Testis (tissue), 3 donors: ENCODE data around the gene ACOX3. TPM values are rescaled to one million over a fixed set of nuclear protein-coding genes. Genes with fewer than 3 reads are reported as not detected.

Source experiments
- DNase-seq: peaks from one replicate; pipeline ENCODE4 v3.0.0-alpha.2; 2019
- H3K27ac ChIP-seq, 2 donors: fragments of 200-600 bp; sonication (generic); one replicate each; pipeline ENCODE4 v1.5.1; 2019
- H3K27me3 ChIP-seq: fragments of 200-600 bp; sonication (generic); one replicate; pipeline ENCODE4 v1.5.1; 2019
- H3K36me3 ChIP-seq: fragments of 200-600 bp; sonication (generic); one replicate; pipeline ENCODE4 v1.5.1; 2017; ENCODE audit warnings: low read depth; ENCODE audit errors: missing control alignments
- H3K4me1 ChIP-seq: fragments of 200-600 bp; sonication (generic); one replicate; pipeline ENCODE4 v1.5.1; 2019
- H3K4me3 ChIP-seq, 2 donors: fragments of 200-600 bp; sonication (generic); one replicate each; pipeline ENCODE4 v1.5.1; 2017 to 2019
- H3K9me3 ChIP-seq: fragments of 200-600 bp; sonication (generic); one replicate; pipeline ENCODE4 v1.5.1; 2017
- POLR2A ChIP-seq: fragments of 450-650 bp; IDR thresholded peaks from one replicate; pipeline ENCODE4 v1.6.1; 2017; ENCODE audit warnings: antibody characterized with exemption, mild to moderate bottlenecking, moderate library complexity
- WGBS, 2 donors: methylation state at CpG; one replicate each; pipeline ENCODE4 v1.1.5; 2018; 5-methylcytosine and 5-hydroxymethylcytosine counted together
- intact Hi-C: fragments of 100-400 bp; cut with DNase I; formaldehyde crosslinking; loops from one replicate; pipeline ENCODE4 v1.15.1; 2023; ENCODE audit warnings: low total_unique reads
- polyA plus RNA-seq: library from polyadenylated mRNA; stranded (reverse); fragments of 350-450 nt; fragmentation: Illumina TruSeq; extraction: RNeasy Lipid Tissue Mini Kit (QIAGEN cat#74804); gene quantifications from one replicate; pipeline ENCODE4 v1.2.3, GENCODE V29; 2014; ENCODE audit warnings: low read depth, low replicate concordance; ENCODE audit not compliant: insufficient read depth
- total RNA-seq, 2 donors: library from RNA; depleted of rRNA; stranded (reverse); fragments of >200 nt; gene quantifications; one replicate each; pipeline ENCODE4 v1.2.3, GENCODE V29; 2016
- TF ChIP-seq, protein P1 (sequence below), 3 experiments: fragments of 450-650 bp in 2 of 3; fragments of 200-600 bp in 1 of 3; sonication (generic) in 1 of 3; IDR thresholded peaks; one replicate each; pipeline ENCODE4 v1.5.1; 2016 to 2019; ENCODE audit warnings: antibody characterized with exemption in 3 of 3, mild to moderate bottlenecking in 2 of 3, moderate library complexity in 1 of 3

Gene ACOX3
- total and polyA plus RNA-seq, 3 donors from 2014 or later, result 8.6 to 35.9 (median 29.8) TPM

DNA sequence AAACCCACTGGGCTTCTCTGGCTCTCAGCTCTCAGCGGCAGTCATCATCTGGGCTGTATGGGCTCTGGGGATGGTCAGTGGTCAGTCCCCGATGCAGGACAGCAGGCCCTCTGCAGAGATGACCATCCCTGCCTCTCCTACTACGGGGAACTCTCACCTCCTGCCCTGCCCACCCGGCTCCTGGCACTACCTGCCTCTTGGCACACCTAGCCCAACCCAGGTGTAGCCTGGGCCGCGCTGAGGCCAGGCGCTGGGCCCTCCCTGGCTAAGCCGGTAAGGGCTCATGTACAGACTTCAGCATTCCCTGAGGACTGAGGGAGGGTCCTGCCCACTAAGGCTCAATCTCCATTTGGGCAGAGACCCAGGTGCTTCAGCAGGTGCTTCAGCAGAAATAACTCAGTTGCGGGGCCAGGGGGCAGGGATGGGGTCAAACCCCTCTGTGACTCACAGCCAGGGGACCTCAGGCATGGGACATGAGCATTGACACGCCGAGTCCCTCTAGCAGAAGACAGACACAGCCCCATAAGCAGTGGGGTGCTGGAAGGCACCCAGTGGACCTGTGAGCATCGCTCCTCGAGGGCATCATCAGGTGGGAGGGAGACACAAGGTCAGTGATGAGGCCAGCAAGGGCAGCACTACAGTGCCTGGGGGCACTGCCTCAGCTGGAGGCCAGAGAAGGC, 71.0 kb downstream of the ACOX3 start:
- DNase-seq, result no peak
- Histone ChIP-seq H3K4me1 (no peaks in the 10 kb centered on the region), H3K36me3 (no peaks in the 10 kb centered on the region), H3K9me3 (no peaks in the 10 kb centered on the region), H3K27ac (no peak overlapping the region), H3K27me3 (no peaks in the 10 kb centered on the region), H3K4me3 (no peak overlapping the region)
- WGBS, 2 donors, result 96% methylated on average over 13 of the region's 13 CpGs; no CpG with 5 or more reads in 1 of the 2 donors
- TF ChIP-seq POLR2A, result no peak
- TF ChIP-seq, protein P1, sequence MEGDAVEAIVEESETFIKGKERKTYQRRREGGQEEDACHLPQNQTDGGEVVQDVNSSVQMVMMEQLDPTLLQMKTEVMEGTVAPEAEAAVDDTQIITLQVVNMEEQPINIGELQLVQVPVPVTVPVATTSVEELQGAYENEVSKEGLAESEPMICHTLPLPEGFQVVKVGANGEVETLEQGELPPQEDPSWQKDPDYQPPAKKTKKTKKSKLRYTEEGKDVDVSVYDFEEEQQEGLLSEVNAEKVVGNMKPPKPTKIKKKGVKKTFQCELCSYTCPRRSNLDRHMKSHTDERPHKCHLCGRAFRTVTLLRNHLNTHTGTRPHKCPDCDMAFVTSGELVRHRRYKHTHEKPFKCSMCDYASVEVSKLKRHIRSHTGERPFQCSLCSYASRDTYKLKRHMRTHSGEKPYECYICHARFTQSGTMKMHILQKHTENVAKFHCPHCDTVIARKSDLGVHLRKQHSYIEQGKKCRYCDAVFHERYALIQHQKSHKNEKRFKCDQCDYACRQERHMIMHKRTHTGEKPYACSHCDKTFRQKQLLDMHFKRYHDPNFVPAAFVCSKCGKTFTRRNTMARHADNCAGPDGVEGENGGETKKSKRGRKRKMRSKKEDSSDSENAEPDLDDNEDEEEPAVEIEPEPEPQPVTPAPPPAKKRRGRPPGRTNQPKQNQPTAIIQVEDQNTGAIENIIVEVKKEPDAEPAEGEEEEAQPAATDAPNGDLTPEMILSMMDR (IDR thresholded peaks at IDR 0.05), result no peak
- intact Hi-C loops, result no loop called here

DNA sequence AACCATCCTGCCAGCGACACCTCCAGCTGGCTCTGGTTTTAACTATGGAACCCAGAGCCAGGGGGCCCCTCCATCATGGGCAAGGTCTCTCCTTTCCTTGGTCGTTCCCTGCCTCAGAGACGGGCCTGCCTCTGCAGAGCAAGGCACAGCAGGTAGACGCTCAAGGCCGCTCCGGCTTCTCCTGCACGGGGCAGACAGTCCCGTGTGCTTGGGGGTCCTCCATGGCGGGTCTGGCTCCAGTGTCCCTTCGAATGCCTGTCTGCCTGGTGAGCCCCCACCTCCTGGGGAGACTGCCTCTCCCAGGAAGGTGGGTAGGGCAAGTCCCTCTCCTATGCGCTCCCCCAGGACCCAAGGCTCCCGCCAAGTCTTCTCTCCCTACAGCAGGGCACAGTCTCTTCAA, 71.5 kb downstream of the ACOX3 start:
- no peak overlapping the region for H3K4me3 ChIP-seq
- TF ChIP-seq, protein P1 (IDR thresholded peaks at IDR 0.05), result no peak
- no peak for TF ChIP-seq POLR2A
- no peak overlapping the region for H3K27ac ChIP-seq
- WGBS, 2 donors, result 87 to 96% methylated on average over 8 to 12 of the region's 12 CpGs
- DNase-seq, result no peak
- intact Hi-C loops, result no loop called here
- no peaks in the 10 kb centered on the region for H3K36me3 ChIP-seq
- no peaks in the 10 kb centered on the region for H3K4me1 ChIP-seq
- H3K9me3 ChIP-seq, result no peaks in the 10 kb centered on the region
- no peaks in the 10 kb centered on the region for H3K27me3 ChIP-seq

DNA sequence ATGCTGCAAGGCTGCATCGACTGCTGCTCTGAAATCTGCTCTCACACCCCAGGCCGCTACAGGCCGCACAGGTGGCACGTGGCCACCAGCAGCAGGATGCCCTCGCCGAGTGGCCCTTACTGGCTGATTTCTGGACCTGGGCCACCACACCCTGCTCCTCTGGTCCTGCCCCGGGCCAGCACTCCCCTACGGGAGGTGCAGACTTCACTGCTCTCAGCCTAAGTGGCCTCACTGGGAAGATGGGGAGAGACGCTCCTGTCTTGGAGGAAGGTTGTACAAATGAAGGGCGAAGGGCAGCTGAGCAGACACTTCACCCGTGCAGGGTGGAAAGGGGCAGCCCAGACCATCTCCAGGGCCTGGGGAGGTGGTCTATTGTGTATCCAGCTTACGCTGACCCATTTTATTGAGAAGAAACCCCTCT, 72.5 kb downstream of the ACOX3 start:
- H3K36me3 ChIP-seq, result no peaks in the 10 kb centered on the region
- H3K4me3 ChIP-seq, result no peak overlapping the region
- 91 to 94% methylated on average over 9 to 12 of the region's 12 CpGs for WGBS, 2 donors
- DNase-seq, result no peak
- no peak for TF ChIP-seq POLR2A
- TF ChIP-seq, protein P1 (IDR thresholded peaks at IDR 0.05), result no peak
- H3K9me3 ChIP-seq, result no peaks in the 10 kb centered on the region
- intact Hi-C loops, result no loop called here
- H3K27me3 ChIP-seq, result no peaks in the 10 kb centered on the region
- H3K4me1 ChIP-seq, result no peaks in the 10 kb centered on the region
- H3K27ac ChIP-seq, result no peak overlapping the region

DNA sequence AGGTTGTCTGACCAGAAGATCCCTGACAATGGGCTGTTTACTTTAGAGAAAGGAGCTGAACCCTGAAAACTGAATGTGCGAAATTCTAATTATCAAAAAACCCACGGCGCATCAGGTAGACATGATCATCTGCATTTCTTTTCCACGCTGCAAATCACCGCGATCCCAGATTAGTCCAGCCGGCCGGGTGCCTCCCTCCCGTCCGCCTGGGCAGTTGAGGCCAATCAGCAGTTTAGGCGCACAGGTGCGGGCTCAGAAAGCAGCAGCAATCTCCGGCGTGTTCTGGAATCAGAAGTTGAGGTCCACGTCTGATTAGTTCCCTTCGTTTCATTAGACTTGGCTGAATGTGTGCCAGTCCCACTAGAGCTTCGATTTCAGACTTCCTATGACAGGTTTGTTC, 73.9 kb downstream of the ACOX3 start:
- no peaks in the 10 kb centered on the region for H3K9me3 ChIP-seq
- 83 to 85% methylated on average over 17 of the region's 17 CpGs for WGBS, 2 donors
- H3K27me3 ChIP-seq, result no peaks in the 10 kb centered on the region
- intact Hi-C loops, result no loop called here
- DNase-seq, result no peak
- no peak overlapping the region for H3K4me3 ChIP-seq
- no peaks in the 10 kb centered on the region for H3K36me3 ChIP-seq
- H3K4me1 ChIP-seq, result no peaks in the 10 kb centered on the region
- no peak overlapping the region for H3K27ac ChIP-seq
- no peak for TF ChIP-seq POLR2A
- TF ChIP-seq, protein P1 (IDR thresholded peaks at IDR 0.05), result no peak

DNA sequence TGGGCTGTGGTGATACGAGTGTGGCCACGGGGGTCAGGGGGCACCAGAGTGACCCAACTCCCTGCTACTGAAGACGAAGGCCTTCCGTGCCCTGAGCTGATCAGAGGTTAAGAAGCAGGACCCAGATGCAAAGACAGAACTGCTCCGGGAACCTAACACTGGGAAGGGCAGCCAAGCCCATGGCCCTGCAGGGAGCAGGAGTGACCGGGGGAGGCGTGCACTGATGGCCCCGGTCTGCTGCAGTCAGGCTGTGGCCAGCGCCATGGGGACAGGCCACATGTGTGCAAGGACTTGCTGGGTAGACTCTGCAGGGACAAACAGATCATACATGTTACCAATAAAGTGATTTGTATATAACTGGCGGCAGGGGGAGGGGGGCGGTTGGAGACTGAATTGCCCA, 74.6 kb downstream of the ACOX3 start:
- no peaks in the 10 kb centered on the region for H3K9me3 ChIP-seq
- H3K27ac ChIP-seq, result no peak overlapping the region
- no peak overlapping the region for H3K4me3 ChIP-seq
- no peaks in the 10 kb centered on the region for H3K4me1 ChIP-seq
- intact Hi-C loops, result no loop called here
- H3K27me3 ChIP-seq, result no peaks in the 10 kb centered on the region
- H3K36me3 ChIP-seq, result no peaks in the 10 kb centered on the region
- TF ChIP-seq, protein P1 (IDR thresholded peaks at IDR 0.05), result no peak
- TF ChIP-seq POLR2A, result no peak
- WGBS, 2 donors, result 81 to 82% methylated on average over 10 to 11 of the region's 11 CpGs
- no peak for DNase-seq
